Transverse colon (tissue), 4 donors: ENCODE measurements around the gene PCDHB5.

Source experiments
- POLR2A ChIP-seq: fragments of 450-650 bp; IDR thresholded peaks from one replicate; pipeline ENCODE4 v1.6.1; 2016; ENCODE audit warnings: antibody characterized with exemption, mild to moderate bottlenecking, moderate library complexity
- POLR2AphosphoS5 ChIP-seq, 3 donors: sonication (generic); formaldehyde crosslinking; IDR thresholded peaks; one replicate each; pipeline ENCODE4 v1.6.1; 2016; ENCODE audit warnings: antibody characterized with exemption in 3 of 3
- TF ChIP-seq, protein P1 (sequence below), 5 experiments: fragments of 200-600 bp in 3 of 5; fragments of 450-650 bp in 2 of 5; sonication (generic) in 3 of 5; IDR thresholded peaks; 1 replicate in 2 of 5; 2 replicates in 3 of 5; pipeline ENCODE4 v1.5.1; 2016 to 2017; ENCODE audit warnings: antibody characterized with exemption in 5 of 5, inconsistent platforms in 3 of 5, mild to moderate bottlenecking in 2 of 5, moderate library complexity in 1 of 5

- TF ChIP-seq POLR2A (no peak), POLR2AphosphoS5 (IDR thresholded peaks at IDR 0.05) (no peak)
- TF ChIP-seq, protein P1, sequence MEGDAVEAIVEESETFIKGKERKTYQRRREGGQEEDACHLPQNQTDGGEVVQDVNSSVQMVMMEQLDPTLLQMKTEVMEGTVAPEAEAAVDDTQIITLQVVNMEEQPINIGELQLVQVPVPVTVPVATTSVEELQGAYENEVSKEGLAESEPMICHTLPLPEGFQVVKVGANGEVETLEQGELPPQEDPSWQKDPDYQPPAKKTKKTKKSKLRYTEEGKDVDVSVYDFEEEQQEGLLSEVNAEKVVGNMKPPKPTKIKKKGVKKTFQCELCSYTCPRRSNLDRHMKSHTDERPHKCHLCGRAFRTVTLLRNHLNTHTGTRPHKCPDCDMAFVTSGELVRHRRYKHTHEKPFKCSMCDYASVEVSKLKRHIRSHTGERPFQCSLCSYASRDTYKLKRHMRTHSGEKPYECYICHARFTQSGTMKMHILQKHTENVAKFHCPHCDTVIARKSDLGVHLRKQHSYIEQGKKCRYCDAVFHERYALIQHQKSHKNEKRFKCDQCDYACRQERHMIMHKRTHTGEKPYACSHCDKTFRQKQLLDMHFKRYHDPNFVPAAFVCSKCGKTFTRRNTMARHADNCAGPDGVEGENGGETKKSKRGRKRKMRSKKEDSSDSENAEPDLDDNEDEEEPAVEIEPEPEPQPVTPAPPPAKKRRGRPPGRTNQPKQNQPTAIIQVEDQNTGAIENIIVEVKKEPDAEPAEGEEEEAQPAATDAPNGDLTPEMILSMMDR (IDR thresholded peaks at IDR 0.05): peak in 2 of 5 experiments; percentile 15 to 25
Measured at GRCh38 chr5:141172381-141173204, 37.6 kb downstream of the PCDHB5 start, which contains the start of gene PCDHB7.
